Peyer's patch (tissue), 4 donors: ENCODE data around the gene NAV2. TPM values are rescaled to one million over a fixed set of nuclear protein-coding genes. Genes with fewer than 3 reads are reported as not detected.

ENCODE experiments used
- DNase-seq, 3 donors: peaks; one replicate each; pipeline ENCODE4 v3.0.0-alpha.2; 2017 to 2019
- H3K27ac ChIP-seq, 4 donors: fragments of 200-600 bp; sonication (generic); one replicate each; pipeline ENCODE4 v1.5.1; 2016 to 2019
- H3K27me3 ChIP-seq, 2 donors: fragments of 200-600 bp; sonication (generic); one replicate each; pipeline ENCODE4 v1.5.1; 2019
- H3K36me3 ChIP-seq, 3 donors: fragments of 200-600 bp; sonication (generic); one replicate each; pipeline ENCODE4 v1.5.1; 2016 to 2019
- H3K4me1 ChIP-seq, 4 donors: fragments of 200-600 bp; sonication (generic); one replicate each; pipeline ENCODE4 v1.5.1; 2016 to 2019
- H3K4me3 ChIP-seq, 4 donors: fragments of 200-600 bp; sonication (generic); 1 replicate in 3 of 4; 2 replicates in 1 of 4; pipeline ENCODE4 v1.5.1; 2016 to 2019; ENCODE audit warnings: mild to moderate bottlenecking in 1 of 4
- H3K9me3 ChIP-seq, 4 donors: fragments of 200-600 bp; sonication (generic); one replicate each; pipeline ENCODE4 v1.5.1; 2016 to 2019; ENCODE audit warnings: mild to moderate bottlenecking in 1 of 4
- CTCF ChIP-seq, 6 experiments: fragments of 450-650 bp in 4 of 6; fragments of 200-600 bp in 2 of 6; sonication (generic) in 1 of 6; IDR thresholded peaks; one replicate each; pipeline ENCODE4 v1.5.1; 2017 to 2019; ENCODE audit warnings: antibody characterized with exemption in 6 of 6, mild to moderate bottlenecking in 3 of 6, moderate library complexity in 1 of 6
- POLR2A ChIP-seq, 2 donors: fragments of 450-650 bp; IDR thresholded peaks; one replicate each; pipeline ENCODE4 v1.5.1; 2017; ENCODE audit warnings: antibody characterized with exemption in 2 of 2, mild to moderate bottlenecking in 2 of 2, moderate library complexity in 2 of 2
- total RNA-seq, 4 donors: library from RNA; depleted of rRNA; stranded (reverse); fragments of >200 nt; gene quantifications; one replicate each; pipeline ENCODE4 v1.1.0, GENCODE V29; 2016

NAV2 gene
- total RNA-seq, 4 donors from 2014 or later, result 6.0 to 48.7 (median 20.1) TPM

- no peak for TF ChIP-seq CTCF (IDR thresholded peaks at IDR 0.05)
- no peak for TF ChIP-seq POLR2A (IDR thresholded peaks at IDR 0.05)
- peaks cover 0 to 28% (median 7%) of the 10 kb centered on the region in 4 donors for H3K4me1 ChIP-seq
- H3K27ac ChIP-seq, result peak overlapping the region in 1 of 4 donors; percentile 89
- H3K36me3 ChIP-seq, result no peaks in the 10 kb centered on the region
- peaks cover 0 to 14% of the 10 kb centered on the region in 2 donors for H3K27me3 ChIP-seq
- H3K4me3 ChIP-seq, result peak overlapping the region; percentile 42 to 68 (median 59)
- H3K9me3 ChIP-seq, result no peaks in the 10 kb centered on the region
- DNase-seq, result no peak
These were observed 1.4 kb downstream of the NAV2 start for GRCh38 chr11:19714022-19714386.

- Histone ChIP-seq H3K4me1 (peaks cover 0 to 28% (median 7%) of the 10 kb centered on the region in 4 donors), H3K4me3 (peak overlapping the region in 3 of 4 donors; percentile 56 to 68 (median 62))
These were observed 2.0 kb downstream of the NAV2 start for GRCh38 chr11:19714387-19715363.

GRCh38 chr11:19715373-19715772, 2.7 kb downstream of the NAV2 start:
- H3K27ac ChIP-seq, result peak overlapping the region in 2 of 4 donors; percentile 7 to 89
- peaks cover 0 to 28% (median 7%) of the 10 kb centered on the region in 4 donors for H3K4me1 ChIP-seq
- no peak for TF ChIP-seq CTCF (IDR thresholded peaks at IDR 0.05)
- no peak for TF ChIP-seq POLR2A (IDR thresholded peaks at IDR 0.05)
- no peak for DNase-seq
- peak overlapping the region in 1 of 4 donors; percentile 68 for H3K4me3 ChIP-seq
- no peaks in the 10 kb centered on the region for H3K9me3 ChIP-seq
- no peaks in the 10 kb centered on the region for H3K36me3 ChIP-seq
- H3K27me3 ChIP-seq, result peaks cover 0 to 14% of the 10 kb centered on the region in 2 donors

More at GRCh38 chr11:19714387-19715363, 2.0 kb downstream of the NAV2 start:
- H3K9me3 ChIP-seq, result no peaks in the 10 kb centered on the region
- no peak for TF ChIP-seq POLR2A (IDR thresholded peaks at IDR 0.05)
- TF ChIP-seq CTCF (IDR thresholded peaks at IDR 0.05), result no peak
- no peaks in the 10 kb centered on the region for H3K36me3 ChIP-seq
- H3K27ac ChIP-seq, result peak overlapping the region in 2 of 4 donors; percentile 7 to 89
- peaks cover 0 to 14% of the 10 kb centered on the region in 2 donors for H3K27me3 ChIP-seq
- DNase-seq, result no peak

- H3K4me1 ChIP-seq, result peaks cover 0 to 25% (median 7%) of the 10 kb centered on the region in 4 donors
- H3K4me3 ChIP-seq, result no peak overlapping the region
- H3K27me3 ChIP-seq, result peaks cover 0 to 14% of the 10 kb centered on the region in 2 donors
- no peaks in the 10 kb centered on the region for H3K36me3 ChIP-seq
- H3K9me3 ChIP-seq, result no peaks in the 10 kb centered on the region
- H3K27ac ChIP-seq, result peak overlapping the region in 1 of 4 donors; percentile 20
- TF ChIP-seq CTCF (IDR thresholded peaks at IDR 0.05) (no peak), POLR2A (IDR thresholded peaks at IDR 0.05) (no peak)
- no peak for DNase-seq
These were observed 5.4 kb downstream of the NAV2 start for GRCh38 chr11:19718051-19718450.

- Histone ChIP-seq H3K27ac (peak overlapping the region in 1 of 4 donors; percentile 23), H3K36me3 (no peaks in the 10 kb centered on the region), H3K9me3 (no peaks in the 10 kb centered on the region), H3K4me3 (no peak overlapping the region), H3K4me1 (peaks cover 0 to 20% (median 3%) of the 10 kb centered on the region in 4 donors), H3K27me3 (peaks cover 0 to 6% of the 10 kb centered on the region in 2 donors)
- no peak for TF ChIP-seq POLR2A (IDR thresholded peaks at IDR 0.05)
- TF ChIP-seq CTCF (IDR thresholded peaks at IDR 0.05), result no peak
- DNase-seq, result no peak
These were observed 6.3 kb downstream of the NAV2 start for GRCh38 chr11:19718951-19719350.
